WTC11 (cell line): ENCODE data around the gene ADAM19. TPM values are rescaled to one million over a fixed set of nuclear protein-coding genes. Genes with fewer than 3 reads are reported as not detected.

Experiments
- ATAC-seq: fragments of 200-7000 bp; cut with Tn5 transposase; 2 replicates; pipeline ENCODE4 v1.10.0; 2021; ENCODE audit warnings: mild to moderate bottlenecking, moderate library complexity
- CTCF ChIA-PET: fragments of 300-600 bp; sonication (Branson Sonifier 250); formaldehyde crosslinking; loops from one replicate; lab custom pipeline; 2021; ENCODE audit warnings: antibody characterized with exemption; lab: Charles Lee
- POLR2A ChIA-PET: fragments of 350-600 bp; sonication (Branson Sonifier 250); formaldehyde crosslinking; loops from one replicate; lab custom pipeline; 2021; ENCODE audit warnings: antibody characterized with exemption; lab: Charles Lee
- DNase-seq: peaks from one replicate; pipeline ENCODE4 v3.0.0; 2021; ENCODE audit warnings: low spot score
- H3K27ac Mint-ChIP-seq: 2 replicates; pipeline ENCODE4 v1.8.0; 2021; ENCODE audit warnings: mixed read lengths
- H3K27me3 Mint-ChIP-seq: 2 replicates; pipeline ENCODE4 v1.8.0; 2021; ENCODE audit warnings: low read depth, mild to moderate bottlenecking, moderate library complexity, mixed read lengths
- H3K36me3 Mint-ChIP-seq: 2 replicates; pipeline ENCODE4 v1.8.0; 2021; ENCODE audit warnings: mixed read lengths
- H3K4me1 Mint-ChIP-seq: 2 replicates; pipeline ENCODE4 v1.8.0; 2022; ENCODE audit warnings: mixed read lengths
- H3K4me3 Mint-ChIP-seq: 2 replicates; pipeline ENCODE4 v1.8.0; 2021; ENCODE audit warnings: mild to moderate bottlenecking, moderate library complexity, mixed read lengths
- H3K9me3 Mint-ChIP-seq: 2 replicates; pipeline ENCODE4 v1.8.0; 2021; ENCODE audit warnings: mixed read lengths
- ARID4B ChIP-seq: sonication (generic); formaldehyde crosslinking; IDR thresholded peaks from 2 replicates; pipeline ENCODE4 v1.8.0; 2023; ENCODE audit warnings: missing genetic modification reagents, mild to moderate bottlenecking, borderline replicate concordance
- ATF1 ChIP-seq: sonication (generic); formaldehyde crosslinking; IDR thresholded peaks from 2 replicates; pipeline ENCODE4 v1.8.1; 2023; ENCODE audit warnings: mild to moderate bottlenecking, moderate library complexity, missing genetic modification reagents
- CREM ChIP-seq: sonication (generic); formaldehyde crosslinking; IDR thresholded peaks from 2 replicates; pipeline ENCODE4 v1.8.1; 2022; ENCODE audit warnings: mild to moderate bottlenecking, missing genetic modification reagents, moderate library complexity
- E2F1 ChIP-seq: sonication (generic); formaldehyde crosslinking; IDR thresholded peaks from 2 replicates; pipeline ENCODE4 v1.8.0; 2022; ENCODE audit warnings: mild to moderate bottlenecking, missing genetic modification reagents
- ERG ChIP-seq: fragments of 250-450 bp; sonication (Bioruptor Pico); IDR thresholded peaks from 2 replicates; pipeline ENCODE4 v1.8.0; 2021; ENCODE audit warnings: mild to moderate bottlenecking
- FOXJ3 ChIP-seq: sonication (generic); formaldehyde crosslinking; IDR thresholded peaks from 2 replicates; pipeline ENCODE4 v1.9.0; 2021; ENCODE audit warnings: missing genetic modification reagents, mild to moderate bottlenecking, borderline replicate concordance
- GTF2I ChIP-seq: fragments of 250-450 bp; sonication (Bioruptor Pico); conservative IDR thresholded peaks from 2 replicates; pipeline ENCODE4 v1.4.0; 2021; ENCODE audit warnings: mild to moderate bottlenecking
- IRF2 ChIP-seq: sonication (generic); formaldehyde crosslinking; IDR thresholded peaks from 2 replicates; pipeline ENCODE4 v1.8.0; 2022; ENCODE audit warnings: low read depth, missing genetic modification reagents, borderline replicate concordance
- JUN ChIP-seq: sonication (generic); formaldehyde crosslinking; IDR thresholded peaks from 2 replicates; pipeline ENCODE4 v1.8.0; 2023; ENCODE audit warnings: mild to moderate bottlenecking, missing genetic modification reagents
- KAT7 ChIP-seq: sonication (generic); formaldehyde crosslinking; IDR thresholded peaks from 2 replicates; pipeline ENCODE4 v1.8.1; 2023; ENCODE audit warnings: missing genetic modification reagents, mild to moderate bottlenecking, borderline replicate concordance
- MXD4 ChIP-seq: fragments of 250-450 bp; sonication (Bioruptor Pico); IDR thresholded peaks from 2 replicates; pipeline ENCODE4 v1.8.0; 2021; ENCODE audit warnings: mild to moderate bottlenecking, moderate library complexity, borderline replicate concordance
- NFATC4 ChIP-seq: fragments of 250-450 bp; sonication (Bioruptor Pico); IDR thresholded peaks from 2 replicates; pipeline ENCODE4 v1.9.0; 2021; ENCODE audit warnings: mild to moderate bottlenecking
- OVOL2 ChIP-seq: fragments of 250-450 bp; sonication (Bioruptor Pico); IDR thresholded peaks from 2 replicates; pipeline ENCODE4 v1.9.0; 2021; ENCODE audit warnings: mild to moderate bottlenecking, borderline replicate concordance
- RELA ChIP-seq: sonication (generic); formaldehyde crosslinking; IDR thresholded peaks from 2 replicates; pipeline ENCODE4 v1.8.1; 2022; ENCODE audit warnings: missing genetic modification reagents, mild to moderate bottlenecking, borderline replicate concordance
- SP1 ChIP-seq: sonication (generic); formaldehyde crosslinking; conservative IDR thresholded peaks from 2 replicates; pipeline ENCODE4 v1.8.1; 2022; ENCODE audit warnings: missing genetic modification reagents
- ZBTB21 ChIP-seq: sonication (generic); formaldehyde crosslinking; IDR thresholded peaks from 2 replicates; pipeline ENCODE4 v1.8.1; 2023; ENCODE audit warnings: mild to moderate bottlenecking, missing genetic modification reagents, borderline replicate concordance
- ZSCAN18 ChIP-seq: fragments of 250-450 bp; sonication (Bioruptor Pico); IDR thresholded peaks from 2 replicates; pipeline ENCODE4 v2.1.2; 2022; ENCODE audit warnings: mild to moderate bottlenecking, moderate library complexity
- total RNA-seq: library from RNA; stranded (reverse); gene quantifications from 3 replicates; pipeline ENCODE4 v1.2.3, GENCODE V29; 2021
- TF ChIP-seq, protein P1 (sequence below): sonication (generic); formaldehyde crosslinking; IDR thresholded peaks from 2 replicates; pipeline ENCODE4 v1.8.1; 2022; ENCODE audit warnings: mild to moderate bottlenecking, moderate library complexity, missing genetic modification reagents
- TF ChIP-seq, protein P2 (sequence below): sonication (generic); formaldehyde crosslinking; IDR thresholded peaks from 2 replicates; pipeline ENCODE4 v1.8.0; 2022; ENCODE audit warnings: missing genetic modification reagents
- TF ChIP-seq, protein P3 (sequence below): fragments of 250-450 bp; sonication (Bioruptor Pico); IDR thresholded peaks from 2 replicates; pipeline ENCODE4 v1.9.0; 2021; ENCODE audit warnings: mild to moderate bottlenecking

The ADAM19 gene
- total RNA-seq, 1 experiment from 2014 or later: 28.6 TPM

DNA sequence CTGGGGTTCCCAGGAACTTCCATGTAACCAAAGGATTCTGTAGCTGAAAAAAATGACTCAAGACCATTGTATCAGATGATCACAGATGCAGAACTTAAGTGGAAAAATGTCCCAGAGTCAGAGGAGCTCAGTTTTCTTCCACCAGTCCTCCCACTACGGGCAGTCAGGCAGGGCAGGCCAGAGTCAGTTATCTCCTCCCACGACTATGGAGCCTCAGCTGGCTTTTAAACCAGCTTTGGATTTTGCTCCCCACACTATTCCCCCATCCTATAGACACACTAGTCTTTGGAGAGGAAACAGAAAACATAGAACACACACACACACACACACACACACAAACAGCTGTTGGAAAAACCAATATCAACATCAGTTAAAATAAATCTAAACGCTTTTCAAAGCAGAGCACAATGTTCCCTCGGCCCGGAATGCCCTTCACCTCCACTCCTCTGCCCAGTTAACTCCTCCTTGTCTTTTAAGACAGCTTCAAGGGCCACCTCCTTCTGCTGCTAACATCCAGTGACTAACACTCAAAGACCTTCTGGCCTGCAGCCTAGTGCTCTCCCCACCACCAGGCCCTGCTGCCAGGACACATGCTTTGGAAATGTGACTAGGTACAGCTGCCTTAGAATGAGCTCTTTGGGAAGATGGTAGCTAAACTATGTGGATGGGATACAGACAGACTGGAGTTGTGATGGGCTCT, 58.8 kb downstream of the ADAM19 start:
- TF ChIP-seq RELA (CRISPR knock-in tag) (no peak), NFATC4 (no peak), ZSCAN18 (CRISPR knock-in tag) (no peak), JUN (CRISPR knock-in tag) (no peak), E2F1 (CRISPR knock-in tag) (no peak), ZBTB21 (CRISPR knock-in tag) (no peak), ARID4B (no peak), GTF2I (CRISPR knock-in tag) (no peak)
- TF ChIP-seq, protein P1, sequence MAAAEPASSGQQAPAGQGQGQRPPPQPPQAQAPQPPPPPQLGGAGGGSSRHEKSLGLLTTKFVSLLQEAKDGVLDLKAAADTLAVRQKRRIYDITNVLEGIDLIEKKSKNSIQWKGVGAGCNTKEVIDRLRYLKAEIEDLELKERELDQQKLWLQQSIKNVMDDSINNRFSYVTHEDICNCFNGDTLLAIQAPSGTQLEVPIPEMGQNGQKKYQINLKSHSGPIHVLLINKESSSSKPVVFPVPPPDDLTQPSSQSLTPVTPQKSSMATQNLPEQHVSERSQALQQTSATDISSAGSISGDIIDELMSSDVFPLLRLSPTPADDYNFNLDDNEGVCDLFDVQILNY (CRISPR knock-in tag): no peak
- TF ChIP-seq, protein P2, sequence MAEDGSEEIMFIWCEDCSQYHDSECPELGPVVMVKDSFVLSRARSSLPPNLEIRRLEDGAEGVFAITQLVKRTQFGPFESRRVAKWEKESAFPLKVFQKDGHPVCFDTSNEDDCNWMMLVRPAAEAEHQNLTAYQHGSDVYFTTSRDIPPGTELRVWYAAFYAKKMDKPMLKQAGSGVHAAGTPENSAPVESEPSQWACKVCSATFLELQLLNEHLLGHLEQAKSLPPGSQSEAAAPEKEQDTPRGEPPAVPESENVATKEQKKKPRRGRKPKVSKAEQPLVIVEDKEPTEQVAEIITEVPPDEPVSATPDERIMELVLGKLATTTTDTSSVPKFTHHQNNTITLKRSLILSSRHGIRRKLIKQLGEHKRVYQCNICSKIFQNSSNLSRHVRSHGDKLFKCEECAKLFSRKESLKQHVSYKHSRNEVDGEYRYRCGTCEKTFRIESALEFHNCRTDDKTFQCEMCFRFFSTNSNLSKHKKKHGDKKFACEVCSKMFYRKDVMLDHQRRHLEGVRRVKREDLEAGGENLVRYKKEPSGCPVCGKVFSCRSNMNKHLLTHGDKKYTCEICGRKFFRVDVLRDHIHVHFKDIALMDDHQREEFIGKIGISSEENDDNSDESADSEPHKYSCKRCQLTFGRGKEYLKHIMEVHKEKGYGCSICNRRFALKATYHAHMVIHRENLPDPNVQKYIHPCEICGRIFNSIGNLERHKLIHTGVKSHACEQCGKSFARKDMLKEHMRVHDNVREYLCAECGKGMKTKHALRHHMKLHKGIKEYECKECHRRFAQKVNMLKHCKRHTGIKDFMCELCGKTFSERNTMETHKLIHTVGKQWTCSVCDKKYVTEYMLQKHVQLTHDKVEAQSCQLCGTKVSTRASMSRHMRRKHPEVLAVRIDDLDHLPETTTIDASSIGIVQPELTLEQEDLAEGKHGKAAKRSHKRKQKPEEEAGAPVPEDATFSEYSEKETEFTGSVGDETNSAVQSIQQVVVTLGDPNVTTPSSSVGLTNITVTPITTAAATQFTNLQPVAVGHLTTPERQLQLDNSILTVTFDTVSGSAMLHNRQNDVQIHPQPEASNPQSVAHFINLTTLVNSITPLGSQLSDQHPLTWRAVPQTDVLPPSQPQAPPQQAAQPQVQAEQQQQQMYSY (CRISPR knock-in tag): no peak
- H3K9me3 Mint-ChIP-seq: peaks cover 9% of the 10 kb centered on the region; the same call in 1 of the 2 replicates
- no peaks in the 10 kb centered on the region for H3K27me3 Mint-ChIP-seq
- CTCF ChIA-PET: interaction anchor here (1.0 kb wide), 1 partner anchor 226 kb away, joined by 3 read pairs; the partner anchor contains the start of gene LSM11
- H3K36me3 Mint-ChIP-seq: peaks cover 15% of the 10 kb centered on the region
- no peak for DNase-seq
- no peak overlapping the region for H3K4me3 Mint-ChIP-seq
- POLR2A ChIA-PET: interaction anchor here (0.6 kb wide), 1 partner anchor 69 kb away, joined by 7 read pairs; no protein-coding TSS in a partner anchor
- no peak overlapping the region for H3K27ac Mint-ChIP-seq
- H3K4me1 Mint-ChIP-seq: no peaks in the 10 kb centered on the region
- ATAC-seq: no peak

GRCh38 chr5:157516006-157516405, 59.6 kb downstream of the ADAM19 start:
- Mint-ChIP-seq H3K4me1 (no peaks in the 10 kb centered on the region), H3K36me3 (peaks cover 19% of the 10 kb centered on the region), H3K27me3 (no peaks in the 10 kb centered on the region), H3K4me3 (no peak overlapping the region), H3K27ac (no peak overlapping the region), H3K9me3 (peaks cover 9% of the 10 kb centered on the region; the same call in 1 of the 2 replicates)
- ATAC-seq (no peak), DNase-seq (no peak)
- CTCF ChIA-PET: no interaction called here
- POLR2A ChIA-PET: no interaction called here
- TF ChIP-seq FOXJ3: no peak
- TF ChIP-seq KAT7 (CRISPR knock-in tag): no peak
- TF ChIP-seq IRF2 (CRISPR knock-in tag): no peak
- TF ChIP-seq RELA (CRISPR knock-in tag): no peak
- no peak for TF ChIP-seq SP1 (CRISPR knock-in tag)
- TF ChIP-seq ERG: no peak
- no peak for TF ChIP-seq OVOL2 (CRISPR knock-in tag)
- TF ChIP-seq, protein P3, sequence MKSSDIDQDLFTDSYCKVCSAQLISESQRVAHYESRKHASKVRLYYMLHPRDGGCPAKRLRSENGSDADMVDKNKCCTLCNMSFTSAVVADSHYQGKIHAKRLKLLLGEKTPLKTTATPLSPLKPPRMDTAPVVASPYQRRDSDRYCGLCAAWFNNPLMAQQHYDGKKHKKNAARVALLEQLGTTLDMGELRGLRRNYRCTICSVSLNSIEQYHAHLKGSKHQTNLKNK: no peak
- no peak for TF ChIP-seq CREM (CRISPR knock-in tag)
- TF ChIP-seq ATF1 (CRISPR knock-in tag): no peak
- TF ChIP-seq MXD4 (CRISPR knock-in tag): no peak
